Body of pancreas (tissue), 4 donors: ENCODE data around the gene SNTG2.

ENCODE experiments used
- POLR2A ChIP-seq, 3 donors: fragments of 450-650 bp; IDR thresholded peaks; one replicate each; pipeline ENCODE4 v1.6.1; 2016; ENCODE audit warnings: antibody characterized with exemption in 3 of 3, mild to moderate bottlenecking in 2 of 3
- TF ChIP-seq, protein P1 (sequence below), 7 experiments: fragments of 450-650 bp in 4 of 7; fragments of 200-600 bp in 3 of 7; sonication (generic) in 3 of 7; IDR thresholded peaks; one replicate each; pipeline ENCODE4 v1.5.1; 2016 to 2019; ENCODE audit warnings: antibody characterized with exemption in 7 of 7

DNA sequence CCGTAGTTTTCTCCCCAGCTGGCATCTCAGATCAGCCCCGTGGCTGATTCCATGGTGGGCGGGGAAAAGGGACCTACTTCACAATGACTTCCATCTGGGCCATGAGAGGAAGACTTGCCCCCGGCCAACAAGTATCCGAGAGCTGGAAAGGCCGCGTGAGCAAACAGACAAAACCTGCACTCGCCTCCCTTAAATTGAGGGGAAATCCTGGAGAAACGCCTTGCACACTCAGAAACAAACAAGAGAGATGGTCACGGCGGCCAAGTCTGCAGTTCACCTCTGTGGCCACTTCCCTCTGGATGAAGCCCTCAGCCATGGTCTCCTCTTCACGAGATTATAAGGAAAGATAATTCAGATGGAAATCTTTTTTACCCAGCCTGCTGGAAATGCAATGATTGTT, 423.2 kb downstream of the SNTG2 start:
- TF ChIP-seq, protein P1, sequence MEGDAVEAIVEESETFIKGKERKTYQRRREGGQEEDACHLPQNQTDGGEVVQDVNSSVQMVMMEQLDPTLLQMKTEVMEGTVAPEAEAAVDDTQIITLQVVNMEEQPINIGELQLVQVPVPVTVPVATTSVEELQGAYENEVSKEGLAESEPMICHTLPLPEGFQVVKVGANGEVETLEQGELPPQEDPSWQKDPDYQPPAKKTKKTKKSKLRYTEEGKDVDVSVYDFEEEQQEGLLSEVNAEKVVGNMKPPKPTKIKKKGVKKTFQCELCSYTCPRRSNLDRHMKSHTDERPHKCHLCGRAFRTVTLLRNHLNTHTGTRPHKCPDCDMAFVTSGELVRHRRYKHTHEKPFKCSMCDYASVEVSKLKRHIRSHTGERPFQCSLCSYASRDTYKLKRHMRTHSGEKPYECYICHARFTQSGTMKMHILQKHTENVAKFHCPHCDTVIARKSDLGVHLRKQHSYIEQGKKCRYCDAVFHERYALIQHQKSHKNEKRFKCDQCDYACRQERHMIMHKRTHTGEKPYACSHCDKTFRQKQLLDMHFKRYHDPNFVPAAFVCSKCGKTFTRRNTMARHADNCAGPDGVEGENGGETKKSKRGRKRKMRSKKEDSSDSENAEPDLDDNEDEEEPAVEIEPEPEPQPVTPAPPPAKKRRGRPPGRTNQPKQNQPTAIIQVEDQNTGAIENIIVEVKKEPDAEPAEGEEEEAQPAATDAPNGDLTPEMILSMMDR (IDR thresholded peaks at IDR 0.05), result no peak
- TF ChIP-seq POLR2A (IDR thresholded peaks at IDR 0.05), result no peak
